ENCODE data around the gene CRHR2. TPM values are rescaled to one million over a fixed set of nuclear protein-coding genes. Genes with fewer than 3 reads are reported as not detected.
A peak's percentile ranks its signal among the peaks of the same experiment; 100 is the strongest.

The CRHR2 gene
- total and polyA plus RNA-seq, 7 donors = under 0.01 TPM; not detected in 6

DNA sequence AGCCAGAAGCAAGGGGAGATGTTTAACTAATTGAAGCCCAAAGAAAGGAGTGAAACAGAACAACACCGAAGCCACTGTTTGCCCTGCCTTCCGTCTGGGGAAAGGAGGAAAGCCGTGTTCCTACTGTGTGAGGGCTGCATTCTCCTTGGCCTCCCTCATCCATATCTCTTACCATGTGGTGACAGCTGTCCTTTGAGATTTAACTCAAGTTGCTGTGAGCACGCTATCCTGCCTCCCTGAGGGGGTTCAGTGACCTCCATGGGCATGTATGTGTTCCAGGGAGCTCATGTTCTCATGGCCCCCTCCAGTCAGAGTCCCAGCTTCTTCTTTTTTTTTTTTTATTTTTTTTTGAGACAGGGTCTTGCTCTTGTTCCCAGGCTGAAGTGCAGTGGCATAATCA, 26.2 kb upstream of the CRHR2 start:
- Histone ChIP-seq H3K4me1 (no peaks in the 10 kb centered on the region), H3K4me3 (no peak overlapping the region), H3K9me3 (no peaks in the 10 kb centered on the region), H3K27me3 (no peaks in the 10 kb centered on the region), H3K27ac (peak overlapping the region in 1 of 4 donors; percentile 55), H3K36me3 (no peaks in the 10 kb centered on the region)
- TF ChIP-seq, protein P1, sequence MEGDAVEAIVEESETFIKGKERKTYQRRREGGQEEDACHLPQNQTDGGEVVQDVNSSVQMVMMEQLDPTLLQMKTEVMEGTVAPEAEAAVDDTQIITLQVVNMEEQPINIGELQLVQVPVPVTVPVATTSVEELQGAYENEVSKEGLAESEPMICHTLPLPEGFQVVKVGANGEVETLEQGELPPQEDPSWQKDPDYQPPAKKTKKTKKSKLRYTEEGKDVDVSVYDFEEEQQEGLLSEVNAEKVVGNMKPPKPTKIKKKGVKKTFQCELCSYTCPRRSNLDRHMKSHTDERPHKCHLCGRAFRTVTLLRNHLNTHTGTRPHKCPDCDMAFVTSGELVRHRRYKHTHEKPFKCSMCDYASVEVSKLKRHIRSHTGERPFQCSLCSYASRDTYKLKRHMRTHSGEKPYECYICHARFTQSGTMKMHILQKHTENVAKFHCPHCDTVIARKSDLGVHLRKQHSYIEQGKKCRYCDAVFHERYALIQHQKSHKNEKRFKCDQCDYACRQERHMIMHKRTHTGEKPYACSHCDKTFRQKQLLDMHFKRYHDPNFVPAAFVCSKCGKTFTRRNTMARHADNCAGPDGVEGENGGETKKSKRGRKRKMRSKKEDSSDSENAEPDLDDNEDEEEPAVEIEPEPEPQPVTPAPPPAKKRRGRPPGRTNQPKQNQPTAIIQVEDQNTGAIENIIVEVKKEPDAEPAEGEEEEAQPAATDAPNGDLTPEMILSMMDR (IDR thresholded peaks at IDR 0.05) = no peak
- TF ChIP-seq EP300 (IDR thresholded peaks at IDR 0.05) (no peak), POLR2AphosphoS5 (IDR thresholded peaks at IDR 0.05) (no peak), POLR2A (IDR thresholded peaks at IDR 0.05) (no peak)
- WGBS, 2 donors = 88 to 92% methylated on average over 4 of the region's 4 CpGs
- intact Hi-C loops (cut with DNase I) = no loop called here
- no peak for DNase-seq

GRCh38 chr7:30707391-30708357, 25.4 kb upstream of the CRHR2 start:
- no peaks in the 10 kb centered on the region for H3K36me3 ChIP-seq
- no peaks in the 10 kb centered on the region for H3K4me1 ChIP-seq
- no peak for DNase-seq

GRCh38 chr7:30706908-30707307, 24.7 kb upstream of the CRHR2 start:
- Histone ChIP-seq H3K27me3 (no peaks in the 10 kb centered on the region), H3K4me1 (no peaks in the 10 kb centered on the region), H3K9me3 (no peaks in the 10 kb centered on the region), H3K36me3 (no peaks in the 10 kb centered on the region), H3K4me3 (no peak overlapping the region), H3K27ac (no peak overlapping the region)
- no peak for TF ChIP-seq POLR2A (IDR thresholded peaks at IDR 0.05)
- no peak for TF ChIP-seq EP300 (IDR thresholded peaks at IDR 0.05)
- TF ChIP-seq, protein P1 (IDR thresholded peaks at IDR 0.05) = no peak
- no peak for TF ChIP-seq POLR2AphosphoS5 (IDR thresholded peaks at IDR 0.05)
- WGBS, 2 donors = 71 to 75% methylated on average over 6 of the region's 6 CpGs
- intact Hi-C loops (cut with DNase I) = no loop called here
- DNase-seq = no peak

More at GRCh38 chr7:30707391-30708357, 25.4 kb upstream of the CRHR2 start:
- peak overlapping the region in 2 of 4 donors; percentile 15 to 55 for H3K27ac ChIP-seq
- no peaks in the 10 kb centered on the region for H3K27me3 ChIP-seq
- H3K4me3 ChIP-seq = no peak overlapping the region
- 80 to 81% methylated on average over 16 of the region's 16 CpGs for WGBS, 2 donors
- no peaks in the 10 kb centered on the region for H3K9me3 ChIP-seq
- intact Hi-C loops (cut with DNase I) = no loop called here
- no peak for TF ChIP-seq EP300 (IDR thresholded peaks at IDR 0.05)
- TF ChIP-seq, protein P1 (IDR thresholded peaks at IDR 0.05) = no peak
- no peak for TF ChIP-seq POLR2AphosphoS5 (IDR thresholded peaks at IDR 0.05)
- TF ChIP-seq POLR2A (IDR thresholded peaks at IDR 0.05) = no peak

GRCh38 chr7:30706316-30706715, 24.1 kb upstream of the CRHR2 start:
- WGBS, 2 donors = 89 to 92% methylated on average over 6 of the region's 6 CpGs
- no peak for DNase-seq
- intact Hi-C loops (cut with DNase I) = no loop called here
- no peaks in the 10 kb centered on the region for H3K4me1 ChIP-seq
- H3K4me3 ChIP-seq = no peak overlapping the region
- H3K27me3 ChIP-seq = no peaks in the 10 kb centered on the region
- no peak overlapping the region for H3K27ac ChIP-seq
- no peaks in the 10 kb centered on the region for H3K36me3 ChIP-seq
- TF ChIP-seq POLR2A (IDR thresholded peaks at IDR 0.05) (no peak), EP300 (IDR thresholded peaks at IDR 0.05) (no peak), POLR2AphosphoS5 (IDR thresholded peaks at IDR 0.05) (no peak)
- TF ChIP-seq, protein P1 (IDR thresholded peaks at IDR 0.05) = no peak
- H3K9me3 ChIP-seq = no peaks in the 10 kb centered on the region

All from sigmoid colon (tissue), 7 donors.